HG02938 (cell line): ENCODE results near the gene CRTAC1.

Experiments used
- ATAC-seq: cut with Tn5 transposase; IDR thresholded peaks from one replicate; pipeline ENCODE4 v1.9.1; 2021; ENCODE audit warnings: mild to moderate bottlenecking, moderate library complexity; ENCODE audit not compliant: unreplicated experiment

CRTAC1 gene

GRCh38 chr10:97974526-97975525 is 55.6 kb downstream of the CRTAC1 start:
- no peak for ATAC-seq

- no peak for ATAC-seq
These were observed 56.3 kb downstream of the CRTAC1 start for GRCh38 chr10:97974100-97974499.

GRCh38 chr10:97969538-97970079 is 60.8 kb downstream of the CRTAC1 start:
- no peak for ATAC-seq

DNA sequence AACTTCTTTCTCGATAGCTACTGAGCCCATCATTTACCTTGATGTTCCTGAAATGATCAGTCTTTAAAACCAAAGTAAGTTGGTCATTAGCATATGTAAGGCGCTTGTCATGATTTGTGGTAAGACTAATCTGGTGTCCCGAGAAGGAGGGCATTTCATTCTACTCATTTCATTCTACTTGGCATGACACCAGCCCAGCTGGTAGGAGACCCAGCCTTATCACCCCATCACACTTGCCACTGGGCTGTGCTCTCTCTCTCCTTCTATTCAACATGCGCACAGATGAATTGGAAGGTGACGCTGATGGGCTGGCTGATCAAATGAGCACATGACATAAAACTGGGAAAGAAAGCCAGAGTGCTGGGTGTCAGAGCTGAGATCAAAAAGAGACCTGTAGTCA is 65.7 kb downstream of the CRTAC1 start:
- ATAC-seq, result no peak

DNA sequence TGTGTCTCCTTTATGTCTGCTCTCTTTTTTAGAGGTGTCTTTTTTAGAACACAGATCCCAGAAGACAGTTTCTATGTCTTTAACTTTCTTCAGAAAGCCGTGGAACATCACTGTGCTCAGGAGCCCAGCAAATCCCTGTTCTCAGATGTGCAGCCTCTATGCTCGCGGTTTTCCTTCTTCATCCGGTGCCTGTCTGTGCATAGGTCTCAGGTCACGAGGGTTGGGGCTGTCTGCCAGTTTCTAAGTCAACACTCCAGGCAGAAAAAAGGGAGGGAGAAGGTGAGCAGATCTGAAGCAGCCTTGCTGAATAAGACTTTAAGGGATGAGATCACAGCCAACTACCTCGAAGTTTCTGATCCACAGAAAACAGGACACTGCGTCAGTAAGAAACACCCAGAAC is 68.5 kb downstream of the CRTAC1 start:
- no peak for ATAC-seq

DNA sequence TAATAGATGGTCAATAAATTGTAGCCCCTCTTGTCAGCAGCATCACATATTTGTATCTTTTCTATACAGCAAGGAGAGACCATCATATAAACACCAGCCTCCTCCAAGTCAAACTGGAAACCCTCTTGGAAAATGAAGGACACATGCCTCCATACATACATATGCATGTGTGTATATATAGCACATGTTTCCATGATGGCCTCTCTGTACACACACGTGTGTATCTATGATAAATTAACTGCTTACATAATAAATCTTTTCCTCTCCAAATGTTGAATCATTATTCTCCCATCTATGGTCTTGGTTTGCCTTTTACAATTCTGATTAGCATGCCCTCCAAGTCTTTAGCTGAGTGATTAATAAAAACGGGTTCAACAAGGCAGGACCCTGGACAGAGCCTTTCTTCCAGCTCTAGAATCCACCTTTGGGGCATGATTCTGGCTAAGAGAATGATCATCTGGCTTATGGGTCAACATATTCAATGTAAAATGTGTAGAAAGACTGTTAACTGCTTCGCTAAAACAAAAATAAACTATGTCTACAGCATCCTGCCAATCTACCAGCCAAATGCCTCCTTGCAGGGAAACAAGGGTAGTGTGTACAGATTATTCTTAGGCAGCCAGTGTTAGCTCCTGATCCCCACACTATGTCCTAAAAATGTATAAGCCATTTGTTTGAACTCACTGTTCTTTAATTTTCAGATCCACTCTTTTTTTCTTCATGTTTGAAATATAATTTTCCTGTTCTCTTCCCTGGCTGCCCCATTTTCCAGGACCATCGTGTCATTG is 70.0 kb downstream of the CRTAC1 start:
- no peak for ATAC-seq

GRCh38 chr10:97949462-97949861 is 81.0 kb downstream of the CRTAC1 start:
- ATAC-seq, result no peak

DNA sequence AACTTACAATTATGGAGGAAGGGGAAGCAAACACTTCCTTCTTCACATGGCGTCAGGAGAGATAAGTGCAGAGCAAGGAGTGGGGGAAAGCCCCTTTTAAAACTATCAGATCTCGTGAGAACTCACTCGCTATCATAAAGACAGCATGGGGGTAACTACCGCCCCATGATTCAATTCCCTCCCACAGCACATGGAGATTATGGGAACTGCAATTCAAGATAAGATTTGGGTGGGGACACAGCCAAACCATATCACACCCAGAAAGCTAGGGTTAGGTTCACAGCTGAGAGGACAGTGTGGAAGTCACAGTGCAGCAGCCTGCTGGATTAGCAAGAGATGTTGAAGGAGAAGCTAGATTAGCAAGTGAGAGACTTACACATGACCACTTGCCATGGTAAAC is 81.6 kb downstream of the CRTAC1 start:
- no peak for ATAC-seq

GRCh38 chr10:97944772-97945171 is 85.6 kb downstream of the CRTAC1 start:
- ATAC-seq, result no peak

DNA sequence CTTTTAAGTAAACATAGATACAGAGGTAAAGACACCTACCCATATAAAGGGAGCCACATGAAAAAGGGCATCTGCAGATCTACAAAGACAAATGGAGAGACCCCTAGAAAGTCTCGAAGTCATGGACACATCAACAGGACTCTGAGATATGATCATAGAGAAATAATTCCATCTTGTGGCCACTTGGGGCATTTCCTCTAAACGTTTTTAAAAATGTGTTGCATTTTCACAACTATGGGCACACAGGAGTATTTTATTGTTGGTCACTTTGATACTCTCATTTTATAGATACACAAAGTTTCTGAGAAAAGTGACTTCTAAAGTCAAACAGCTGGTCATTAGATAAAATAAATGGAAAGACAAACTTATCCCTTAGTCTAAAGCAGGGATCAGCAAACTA is 87.1 kb downstream of the CRTAC1 start:
- ATAC-seq, result no peak

GRCh38 chr10:97940534-97940933 is 89.9 kb downstream of the CRTAC1 start:
- no peak for ATAC-seq

- no peak for ATAC-seq
These were observed 90.9 kb downstream of the CRTAC1 start for GRCh38 chr10:97939446-97939990.

DNA sequence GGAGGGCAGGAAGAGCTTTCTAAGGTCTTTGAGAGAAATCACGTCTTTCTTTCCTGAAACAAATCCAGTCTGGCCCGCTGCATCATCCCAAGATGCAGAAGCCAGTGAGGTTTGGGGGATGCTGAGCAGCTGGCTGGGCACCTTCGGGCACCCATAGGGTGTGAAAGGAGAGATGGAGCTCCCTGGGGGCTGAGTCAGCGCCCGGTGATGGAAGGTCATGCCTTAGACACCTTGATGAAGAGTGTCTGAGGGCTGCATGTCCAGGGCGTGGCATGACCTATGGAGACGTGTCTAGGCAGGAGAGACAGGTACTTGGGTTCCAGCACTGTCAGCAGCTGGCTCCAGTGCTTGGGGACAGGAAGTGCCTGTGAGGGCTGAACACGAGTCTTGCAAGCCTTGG is 92.5 kb downstream of the CRTAC1 start:
- no peak for ATAC-seq

DNA sequence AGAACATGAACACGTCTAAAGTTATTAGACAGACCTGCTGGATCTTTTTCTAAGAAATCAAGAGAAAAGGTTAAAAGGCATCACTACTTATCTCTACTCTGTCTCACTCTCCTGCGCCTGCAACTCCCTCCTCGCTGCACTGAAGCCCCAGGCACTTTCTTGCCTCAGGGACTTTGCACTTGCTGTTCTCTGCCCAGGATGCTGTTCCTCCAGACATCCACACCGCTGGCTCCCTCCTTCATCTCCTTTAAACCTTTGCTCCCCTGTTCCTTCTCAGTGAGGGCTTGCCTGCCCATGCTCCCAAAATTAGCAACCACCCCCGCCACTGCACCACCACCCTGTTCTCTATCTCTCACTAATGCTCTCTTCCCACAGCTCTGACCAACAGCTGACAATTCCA is 93.4 kb downstream of the CRTAC1 start:
- ATAC-seq, result no peak

DNA sequence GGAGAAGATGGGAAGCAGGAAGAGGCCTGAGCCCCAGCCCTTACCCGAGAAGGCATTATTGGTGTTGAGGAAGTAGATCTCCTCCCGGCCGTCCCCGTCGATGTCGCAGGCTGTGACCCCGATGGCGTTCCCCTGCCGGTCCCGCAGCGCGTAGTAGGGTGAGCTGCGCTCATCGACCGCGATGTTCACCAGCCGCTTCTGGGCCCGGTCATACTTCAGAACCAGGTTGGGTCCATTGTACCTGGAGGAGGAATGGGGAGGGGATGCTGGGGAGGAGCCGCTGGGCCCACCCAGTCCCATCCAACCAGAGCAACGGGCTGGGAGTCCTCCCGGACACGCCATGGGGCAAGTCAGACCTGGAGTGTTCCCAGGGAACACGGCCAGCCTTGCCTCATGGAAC is 94.3 kb downstream of the CRTAC1 start:
- ATAC-seq, result no peak

- no peak for ATAC-seq
These were observed 97.4 kb downstream of the CRTAC1 start for GRCh38 chr10:97932932-97933530.

DNA sequence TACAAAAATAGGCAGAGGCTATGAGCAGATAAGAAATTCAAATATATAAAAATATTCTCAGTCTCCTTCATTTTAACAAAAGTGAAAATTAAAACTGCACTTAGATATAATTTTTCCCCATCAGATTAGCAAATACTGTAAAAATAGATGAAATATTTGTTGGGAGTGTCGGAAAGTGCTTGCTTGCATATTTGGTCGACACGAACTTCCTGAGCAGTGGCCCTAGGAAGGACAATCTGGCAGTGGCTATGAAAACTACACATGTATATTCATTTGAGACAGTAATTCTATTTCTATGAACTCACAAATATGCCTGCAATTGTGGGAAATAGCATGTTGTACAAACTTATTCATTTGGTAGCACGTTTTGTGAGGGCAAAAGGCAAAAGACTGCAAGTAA is 99.4 kb downstream of the CRTAC1 start:
- ATAC-seq, result no peak

DNA sequence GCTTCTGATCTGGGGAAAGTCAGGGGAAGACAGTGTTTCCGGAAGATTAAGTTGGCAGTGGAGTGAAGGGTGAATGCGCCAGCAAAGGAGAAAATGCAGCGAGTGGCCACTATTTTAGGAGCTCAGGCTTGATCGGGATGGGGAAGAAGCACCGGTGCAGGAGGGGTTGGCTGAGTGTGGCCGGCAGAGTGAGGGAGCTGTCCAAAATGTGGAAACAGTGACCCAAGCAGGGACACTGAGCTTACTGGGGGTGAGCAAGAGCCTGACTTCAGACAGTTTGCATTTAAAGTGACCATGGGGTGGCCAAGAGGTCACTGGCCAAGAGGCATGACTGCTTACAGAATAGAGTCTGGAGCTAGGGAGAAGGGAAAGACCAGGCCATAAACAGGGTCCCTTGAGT is 101.5 kb downstream of the CRTAC1 start:
- ATAC-seq, result no peak

GRCh38 chr10:97927622-97928021 is 102.8 kb downstream of the CRTAC1 start:
- no peak for ATAC-seq

- ATAC-seq, result no peak
These were observed 104.4 kb downstream of the CRTAC1 start for GRCh38 chr10:97926055-97926454.
